ENCODE measurements around the gene DGKD.

Gene DGKD

DNA sequence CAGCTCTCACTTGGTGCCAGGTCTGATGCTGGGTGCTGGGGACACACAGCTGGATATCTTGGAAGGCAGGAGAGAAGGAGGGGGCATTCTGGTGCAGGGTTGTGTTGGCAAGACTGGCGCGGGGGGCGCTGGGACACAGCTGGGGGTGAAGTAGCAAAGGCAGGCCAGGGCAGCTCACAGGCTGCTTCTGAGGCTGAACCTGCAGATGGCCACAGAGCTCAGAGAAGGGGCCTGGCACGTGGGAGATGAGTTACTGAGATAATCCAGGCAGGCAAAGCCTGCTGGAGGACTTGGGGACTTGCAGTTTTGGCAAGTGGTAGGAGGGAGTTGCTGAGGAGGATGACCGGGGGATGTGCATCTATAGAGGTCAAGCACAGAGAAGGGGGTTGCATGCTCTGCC lies 16.2 kb upstream of the DGKD start:
- peak; percentile 41 for DNase-seq

- DNase-seq = no peak
Observed at GRCh38 chr2:233338812-233339368, 15.4 kb upstream of the DGKD start.

DNA sequence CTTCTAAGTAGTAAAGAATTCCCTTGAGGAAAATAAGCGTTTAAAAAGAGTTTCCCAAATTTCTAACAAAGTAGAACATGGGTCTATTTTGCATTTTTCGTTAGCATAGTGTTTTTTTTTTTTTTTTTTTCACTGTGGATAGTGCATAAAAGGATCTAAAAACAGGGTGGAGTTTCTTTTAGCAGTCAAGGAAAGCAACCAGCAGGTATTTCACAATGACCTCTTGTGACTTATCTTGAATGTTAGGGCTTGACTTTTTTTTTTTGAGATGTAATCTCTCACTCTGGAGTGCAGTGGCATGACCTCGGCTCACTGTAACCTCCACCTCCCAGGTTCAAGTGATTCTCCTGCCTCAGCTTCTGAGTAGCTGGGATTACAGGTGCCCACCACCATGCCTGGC lies 14.9 kb upstream of the DGKD start:
- peak; percentile 59 for DNase-seq

DNA sequence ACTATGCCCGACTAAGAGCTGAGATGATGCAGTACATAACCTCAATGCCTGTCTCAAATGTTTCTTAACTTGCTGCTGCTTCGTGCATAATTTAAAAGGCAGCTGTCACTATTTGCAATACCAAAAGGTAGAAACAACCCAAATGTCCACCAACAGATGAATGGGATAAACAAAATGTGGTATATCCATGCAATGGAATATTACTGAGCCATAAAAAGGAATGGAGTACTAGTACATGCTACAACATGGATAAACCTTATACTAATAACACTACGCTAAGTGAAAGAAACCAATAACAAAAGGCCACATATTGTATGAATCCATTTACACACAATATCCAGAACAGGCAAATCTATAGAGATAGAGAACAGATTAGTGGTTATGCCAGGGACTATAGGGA lies 13.0 kb upstream of the DGKD start:
- DNase-seq = no peak

- DNase-seq = no peak
Observed at GRCh38 chr2:233342301-233342700, 12.0 kb upstream of the DGKD start.

DNA sequence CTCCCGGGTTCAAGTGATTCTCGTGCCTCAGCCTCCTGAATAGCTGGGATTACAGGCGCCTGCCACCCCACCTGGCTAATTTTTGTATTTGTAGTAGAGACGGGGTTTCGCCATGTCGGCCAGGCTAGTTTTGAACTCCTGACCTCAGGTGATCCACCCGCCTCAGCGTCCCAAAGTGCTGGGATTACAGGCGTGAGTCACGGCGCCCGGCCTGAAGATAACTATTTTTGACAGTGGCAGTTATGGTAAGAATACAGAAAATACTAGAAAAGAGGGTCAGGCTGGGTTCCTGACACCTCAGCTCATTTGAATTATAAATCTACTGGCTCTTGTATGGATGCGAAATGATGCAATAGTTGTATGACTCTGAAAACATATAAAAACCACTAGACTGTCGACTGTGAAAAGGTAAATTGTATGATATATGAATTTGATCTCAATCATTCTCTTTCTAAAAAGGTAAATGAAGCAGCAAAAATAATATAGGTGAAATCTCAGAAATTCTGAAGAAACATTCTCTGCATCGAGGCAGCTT lies 11.1 kb upstream of the DGKD start:
- DNase-seq = peak; percentile 34

DNA sequence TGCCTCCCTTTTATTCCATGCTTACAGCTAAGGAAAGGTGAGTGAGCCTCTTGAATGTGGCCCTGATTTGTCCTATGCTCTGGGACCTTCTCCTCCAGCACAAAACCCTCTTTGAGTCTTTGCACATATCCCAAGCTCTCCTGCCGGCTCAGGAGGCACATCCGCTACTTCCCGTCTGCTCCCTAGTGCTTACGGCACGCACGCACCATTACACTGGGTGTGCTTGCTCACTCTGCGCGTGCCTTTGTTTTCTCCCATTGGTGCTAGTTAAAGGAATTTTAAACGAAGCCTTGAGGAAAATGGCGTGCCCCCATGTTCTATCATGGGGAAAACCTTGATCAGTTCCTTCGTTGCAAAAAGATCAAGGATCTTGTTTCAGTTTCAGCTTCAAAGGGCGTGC lies 7.9 kb upstream of the DGKD start:
- no peak for DNase-seq

- no peak for DNase-seq
Observed at GRCh38 chr2:233346930-233347329, 7.4 kb upstream of the DGKD start.

DNA sequence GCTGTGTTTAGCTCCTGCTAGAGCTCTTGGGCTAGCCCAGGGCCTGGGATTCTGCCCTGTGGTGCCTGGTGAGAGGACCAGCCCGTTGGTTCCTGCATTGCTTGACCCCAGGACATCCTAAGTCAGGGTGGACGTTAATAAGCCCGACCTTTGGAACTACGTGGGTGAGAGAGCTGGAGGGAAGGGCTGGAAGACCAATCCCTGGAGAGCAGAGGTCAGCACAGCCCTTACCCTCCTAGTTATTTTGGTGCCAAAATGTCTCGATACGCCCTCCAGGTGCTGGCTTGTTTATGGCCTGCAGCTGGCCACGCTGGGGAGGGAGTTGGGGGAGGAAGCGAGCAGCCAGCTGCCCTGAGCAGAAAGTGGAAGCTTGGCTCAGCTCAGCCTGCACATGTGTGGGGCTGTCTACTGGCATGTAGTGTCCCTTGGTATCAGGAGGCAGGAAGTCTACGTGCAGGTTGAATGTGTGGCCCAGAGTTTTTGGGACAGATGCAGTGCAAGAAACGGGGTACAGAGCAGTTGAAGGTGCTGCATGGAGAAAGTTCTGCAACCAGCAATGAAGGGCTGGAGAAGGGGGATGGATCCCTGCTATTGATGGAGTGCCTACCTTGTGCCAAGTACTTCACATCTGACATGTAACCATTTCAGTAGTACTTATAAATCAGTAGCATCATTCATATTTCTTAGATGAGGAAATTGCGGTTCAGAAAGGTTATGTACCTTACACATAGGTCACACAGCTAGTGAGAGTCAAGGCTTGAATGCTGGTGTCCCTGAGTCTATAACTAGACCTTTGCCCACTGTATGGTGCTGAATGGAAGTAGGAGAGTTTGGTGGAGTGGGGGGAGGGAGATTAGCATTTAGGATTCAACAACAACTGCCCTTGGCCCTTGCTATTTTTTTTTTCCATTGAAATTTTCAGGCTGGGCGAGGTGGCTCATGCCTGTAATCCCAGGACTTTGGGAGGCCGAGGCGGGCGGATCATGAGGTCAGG lies 5.0 kb upstream of the DGKD start:
- peak; percentile 86 for DNase-seq

DNA sequence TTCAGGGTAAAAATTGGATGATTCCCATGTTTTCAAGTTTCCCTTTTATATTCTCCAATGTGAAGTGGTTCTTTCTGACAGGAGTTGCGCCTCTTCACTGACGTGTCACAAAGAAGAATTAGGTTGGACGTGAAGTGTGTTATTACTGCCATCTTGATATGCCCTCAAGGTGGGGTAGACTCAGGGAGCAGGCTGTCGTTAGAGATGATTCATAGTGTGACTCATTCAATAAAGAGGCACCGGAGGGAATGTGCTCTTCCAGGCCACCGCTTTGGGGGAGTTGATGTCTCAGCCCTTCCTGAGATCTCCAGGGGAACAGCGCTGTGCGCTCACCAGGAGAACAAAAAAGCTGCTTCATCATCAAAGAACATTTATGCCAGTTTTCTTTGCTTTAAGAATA lies 3.6 kb upstream of the DGKD start:
- DNase-seq = peak; percentile 71

DNA sequence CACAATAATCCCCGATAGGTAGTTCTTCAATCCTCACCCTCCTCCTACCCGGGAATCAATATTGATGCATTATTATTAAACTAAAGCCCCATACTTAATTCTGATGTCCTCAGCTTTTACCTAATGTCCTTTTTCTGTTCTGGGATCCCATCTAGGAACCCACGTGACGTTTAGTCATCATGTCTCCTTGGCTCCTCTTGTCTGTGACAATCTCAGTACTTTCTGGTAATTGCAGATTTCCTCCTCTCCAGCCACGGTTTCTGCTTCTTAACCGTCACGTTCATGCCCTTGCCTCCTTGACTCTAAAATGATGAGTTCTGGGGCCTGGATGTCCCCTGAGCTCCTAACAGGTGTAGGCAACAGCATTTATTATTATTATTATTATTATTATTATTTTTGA lies 2.9 kb upstream of the DGKD start:
- DNase-seq = peak; percentile 75

DNA sequence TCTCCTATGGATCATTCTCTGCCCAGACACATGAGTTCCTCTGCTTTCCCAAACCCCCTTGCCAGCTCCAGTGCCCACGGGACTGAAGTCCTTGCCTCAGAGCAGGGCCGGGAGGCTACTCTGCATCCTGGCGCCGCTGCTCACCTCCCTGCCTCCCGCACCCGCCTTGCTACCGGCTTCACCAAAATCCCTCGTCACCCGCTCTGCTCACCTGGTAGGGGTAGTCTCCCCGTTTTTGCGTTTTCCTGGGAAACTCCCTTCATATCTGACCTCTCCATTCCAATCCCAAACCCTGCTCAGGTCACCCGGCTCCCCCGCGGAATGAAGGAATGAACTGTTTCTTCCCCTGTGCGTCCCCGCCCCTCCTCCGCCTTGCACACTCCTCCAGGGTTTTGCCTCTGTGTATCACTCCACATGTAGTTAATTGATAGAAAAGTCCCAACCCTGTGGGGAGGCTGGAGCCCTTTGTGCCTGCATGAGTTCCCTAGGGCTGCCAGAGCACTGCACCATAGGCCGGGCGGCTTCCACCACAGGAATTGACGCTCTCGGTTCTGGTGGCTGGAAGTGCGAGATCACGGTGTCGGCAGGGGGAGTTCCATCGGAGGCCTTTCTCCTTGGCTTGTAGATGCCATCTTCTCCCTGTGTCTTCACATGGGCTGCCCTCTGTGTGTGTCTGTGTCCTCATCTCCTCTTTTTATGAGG lies 2.0 kb upstream of the DGKD start:
- no peak for DNase-seq

DNA sequence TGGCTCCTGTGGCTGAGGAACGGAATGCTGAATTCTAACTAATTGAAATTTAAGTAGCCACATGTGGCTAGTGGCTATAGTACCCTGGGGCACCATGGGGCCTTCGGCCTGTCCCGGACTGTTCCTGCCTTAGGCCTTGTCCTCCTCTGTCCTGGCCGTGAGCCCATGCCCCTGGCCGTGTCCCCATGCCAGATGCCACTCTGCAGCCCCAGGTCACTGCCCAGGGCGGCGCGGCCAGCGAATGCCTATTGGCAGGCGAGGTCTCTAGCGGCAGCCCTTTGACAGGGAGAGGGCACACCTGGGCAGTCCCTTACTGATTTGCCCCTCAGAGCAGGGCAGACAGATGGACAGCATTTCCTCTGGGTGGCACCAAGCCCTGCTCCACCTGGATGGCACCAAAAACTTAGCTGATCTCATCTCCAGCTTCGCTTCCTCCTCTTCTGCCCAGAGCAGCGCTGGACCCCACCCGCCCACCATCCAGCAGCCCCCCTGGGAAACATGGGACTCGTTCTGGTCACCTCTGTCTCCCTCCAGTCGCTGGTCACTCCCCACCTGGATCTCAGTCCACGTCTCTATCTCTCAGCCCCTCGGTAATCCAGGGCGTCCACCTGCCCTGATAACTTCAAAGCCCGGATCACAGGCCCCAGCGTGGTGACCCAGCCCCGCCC lies 1.1 kb upstream of the DGKD start:
- DNase-seq = no peak

- DNase-seq = no peak
Observed at GRCh38 chr2:233354500-233354924, 218 bp downstream of the DGKD start.

GRCh38 chr2:233354971-233355574 lies 779 bp downstream of the DGKD start:
- no peak for DNase-seq

- no peak for DNase-seq
Observed at GRCh38 chr2:233355916-233356315, 1.6 kb downstream of the DGKD start.

DNA sequence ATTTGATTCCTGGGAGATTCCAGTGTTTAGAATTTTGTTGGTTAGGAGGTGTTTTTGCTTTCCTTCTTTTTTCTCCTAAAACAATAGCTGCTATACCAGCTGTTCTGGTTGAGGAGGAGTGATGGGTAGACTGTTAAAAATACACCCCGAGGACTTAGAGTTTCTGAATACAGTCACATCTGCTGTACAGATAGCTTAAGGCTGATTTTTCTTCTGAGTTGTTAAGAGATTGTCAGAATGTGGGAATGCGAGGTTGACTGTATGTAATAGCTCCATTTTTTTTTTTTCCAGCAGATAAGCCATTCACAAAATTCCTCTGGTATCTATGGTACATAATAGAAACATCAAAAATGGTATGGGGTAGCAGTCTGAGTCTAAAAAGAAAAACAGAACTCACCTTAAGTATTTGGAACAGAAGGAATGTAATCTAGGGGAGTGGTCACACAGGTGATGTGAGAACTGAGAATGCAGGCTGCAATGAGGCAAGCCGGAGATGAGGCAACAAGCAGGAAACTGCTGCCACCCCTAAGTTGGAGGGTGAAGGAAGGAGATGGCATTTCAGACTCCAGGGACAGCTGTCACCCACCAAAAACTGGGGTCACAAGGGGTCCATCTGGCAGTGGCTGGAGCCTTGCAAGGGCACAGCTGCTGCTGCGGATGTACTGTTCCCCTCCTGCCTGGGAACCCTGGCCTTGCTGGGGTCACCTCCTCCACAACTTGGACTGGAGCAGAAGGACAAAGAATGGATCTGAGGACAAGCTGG lies 2.4 kb downstream of the DGKD start:
- DNase-seq = no peak

DNA sequence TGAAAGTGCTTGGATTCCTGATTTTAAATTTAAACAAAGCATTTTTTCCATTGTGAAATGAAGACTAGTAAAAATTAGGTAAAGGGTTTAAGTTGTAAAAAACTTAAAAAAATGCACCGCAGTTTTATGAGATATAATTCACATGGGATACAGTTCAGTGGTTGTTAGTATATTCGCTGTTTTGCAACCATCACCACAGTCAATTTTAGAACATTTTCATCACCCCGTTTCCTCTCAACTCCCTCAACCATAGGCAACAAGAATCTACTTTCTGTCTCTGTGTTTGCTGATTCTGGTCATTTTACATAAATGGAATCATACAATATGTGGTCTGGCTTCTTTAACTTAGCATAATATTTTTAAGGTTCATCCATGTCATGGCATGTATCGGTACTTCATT lies 4.0 kb downstream of the DGKD start:
- DNase-seq = peak; percentile 70

GRCh38 chr2:233358947-233359346 lies 4.7 kb downstream of the DGKD start:
- DNase-seq = peak; percentile 34

DNA sequence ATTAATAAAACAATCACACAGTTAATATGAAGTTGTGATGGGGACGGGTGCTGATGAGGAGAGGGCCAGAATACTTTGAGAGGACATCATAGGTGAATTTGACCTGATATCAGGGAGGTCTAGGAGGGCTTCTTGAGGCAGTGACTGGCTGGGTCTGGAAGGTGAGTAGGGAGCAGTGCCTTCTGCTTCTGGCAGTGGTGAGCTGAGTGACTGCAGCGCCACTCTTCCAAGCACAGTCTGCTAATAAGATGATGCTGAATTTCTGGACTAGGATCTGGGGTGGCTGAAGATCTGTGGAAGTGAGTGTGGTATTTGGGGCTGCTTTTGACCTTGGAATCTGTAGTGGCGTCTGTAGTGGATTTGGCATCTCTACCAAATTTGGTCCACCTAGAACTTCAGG lies 5.5 kb downstream of the DGKD start:
- no peak for DNase-seq

- DNase-seq = no peak
Observed at GRCh38 chr2:233360771-233361176, 6.5 kb downstream of the DGKD start.

GRCh38 chr2:233361297-233361696 lies 7.0 kb downstream of the DGKD start:
- DNase-seq = no peak
